HG02623 (cell line): ENCODE measurements around the gene RNF213.
"Not testable (repeated sequence)": the region's sequence is repeated elsewhere in the genome, so short reads cannot be mapped to it uniquely, and the experiment has no call there.

ENCODE experiments used
- ATAC-seq: cut with Tn5 transposase; IDR thresholded peaks from one replicate; pipeline ENCODE4 v1.9.1; 2021; ENCODE audit warnings: moderate library complexity; ENCODE audit not compliant: unreplicated experiment

Gene RNF213

DNA sequence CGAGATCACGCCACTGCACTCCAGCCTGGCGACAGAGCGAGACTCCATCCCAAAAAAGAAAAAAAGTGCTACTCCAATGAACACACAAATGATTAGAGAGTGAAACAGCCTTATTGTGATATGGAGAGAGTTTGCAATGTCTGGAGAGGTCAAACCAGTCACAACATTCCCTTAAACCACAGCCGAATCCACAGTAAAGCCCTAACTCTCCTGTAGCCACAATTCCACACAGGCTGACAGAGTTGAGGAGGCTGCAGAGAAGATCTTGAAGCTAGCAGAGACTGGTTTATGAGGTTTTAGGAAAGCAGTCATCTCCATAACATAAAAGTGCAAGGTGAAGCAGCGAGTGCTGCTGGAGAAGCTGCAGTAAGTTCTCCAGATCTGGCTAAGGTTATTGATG, 6.7 kb downstream of the RNF213 start:
- no peak for ATAC-seq

- ATAC-seq = no peak
Observed at GRCh38 chr17:80268427-80268826, 7.8 kb downstream of the RNF213 start.

- ATAC-seq = no peak
Observed at GRCh38 chr17:80269405-80269807, 8.8 kb downstream of the RNF213 start.

- no peak for ATAC-seq
Observed at GRCh38 chr17:80270104-80270503, 9.5 kb downstream of the RNF213 start.

- no peak for ATAC-seq
Observed at GRCh38 chr17:80270836-80271235, 10.2 kb downstream of the RNF213 start.

DNA sequence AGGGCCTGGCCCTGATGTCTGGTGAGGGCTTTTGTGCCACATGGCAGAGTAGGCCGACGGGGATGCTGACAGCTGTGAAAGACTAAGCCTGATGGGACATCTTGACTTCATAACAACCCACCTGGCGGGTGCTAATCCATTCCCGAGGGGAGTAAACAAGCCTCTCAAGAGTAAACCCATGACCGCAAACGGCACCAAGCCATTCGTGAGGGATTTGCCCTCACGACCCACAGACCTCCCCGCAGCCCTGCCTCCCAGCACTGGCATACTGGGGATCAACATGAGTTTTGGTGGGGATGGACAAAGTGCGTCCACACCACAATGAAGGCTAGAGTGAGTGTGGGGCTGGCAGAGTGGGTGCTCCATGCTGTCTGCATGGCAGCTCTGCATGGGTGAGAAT, 11.7 kb downstream of the RNF213 start:
- ATAC-seq = no peak

GRCh38 chr17:80274331-80274730, 13.7 kb downstream of the RNF213 start:
- no peak for ATAC-seq

GRCh38 chr17:80274871-80275449, 14.3 kb downstream of the RNF213 start:
- ATAC-seq = no peak

GRCh38 chr17:80275857-80276256, 15.2 kb downstream of the RNF213 start:
- ATAC-seq = not testable (repeated sequence)

DNA sequence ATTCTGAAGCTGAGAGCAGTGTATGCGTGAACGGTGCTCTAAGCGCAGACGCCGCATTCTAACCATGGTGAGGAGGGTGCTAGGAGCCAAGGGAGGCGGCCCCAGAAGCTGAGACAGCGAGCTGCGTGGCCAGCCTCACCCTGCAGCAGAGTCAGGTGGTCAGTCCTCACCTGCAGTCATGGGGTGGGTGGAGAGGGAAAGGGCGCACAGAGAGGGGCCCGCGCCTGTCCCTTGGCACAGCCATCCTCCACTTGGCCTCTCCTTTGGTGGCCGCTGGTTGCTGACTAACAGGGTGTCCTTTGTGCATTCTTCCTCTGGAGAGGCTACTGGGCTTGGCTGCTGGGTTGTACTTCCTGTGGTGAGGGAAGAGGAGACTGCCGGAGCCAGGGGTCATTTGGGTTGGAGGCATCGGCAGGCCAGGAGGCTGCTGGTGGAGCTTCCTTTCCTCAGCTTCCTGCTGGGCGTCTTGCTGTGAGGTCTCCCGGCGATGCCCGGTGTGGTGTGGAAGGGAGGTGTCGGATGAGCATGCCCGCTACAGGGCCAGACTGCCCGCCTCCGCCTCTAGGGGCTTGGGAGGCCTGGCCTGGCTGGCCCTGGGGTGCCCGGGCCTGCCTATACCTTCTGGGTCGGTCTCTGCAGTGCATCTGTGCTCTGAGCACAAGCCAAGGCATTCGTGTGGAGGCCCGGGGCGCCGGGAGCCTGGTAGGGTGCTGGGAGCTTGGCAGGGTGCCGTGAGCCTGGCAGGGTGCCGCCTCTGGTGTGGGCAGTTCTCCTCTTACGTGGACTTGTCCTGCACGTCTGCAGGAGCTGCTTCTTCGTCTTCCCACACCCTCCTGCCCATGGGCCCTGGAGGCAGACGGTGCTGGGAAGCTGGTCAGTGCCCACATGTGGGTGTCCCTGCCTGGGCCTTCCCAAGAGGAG, 17.4 kb downstream of the RNF213 start:
- ATAC-seq = no peak

GRCh38 chr17:80279895-80280294, 19.2 kb downstream of the RNF213 start:
- no peak for ATAC-seq

DNA sequence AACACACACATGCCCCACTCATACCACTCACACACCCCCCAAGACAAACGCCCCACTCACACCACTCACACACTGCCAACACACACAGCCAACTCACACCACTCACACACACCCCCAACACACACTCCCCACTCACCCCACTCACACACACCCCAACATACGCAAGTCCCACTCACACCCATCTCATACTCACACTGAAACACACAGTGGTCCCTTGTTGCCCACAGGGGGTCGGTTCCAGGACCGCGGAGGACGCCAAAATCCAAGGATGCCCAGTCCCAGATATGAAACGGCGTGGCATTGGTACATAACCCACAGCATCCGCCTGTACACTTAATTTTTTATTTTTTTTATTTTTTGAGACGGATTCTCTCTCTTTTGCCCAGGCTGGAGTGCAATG, 20.9 kb downstream of the RNF213 start:
- ATAC-seq = no peak

DNA sequence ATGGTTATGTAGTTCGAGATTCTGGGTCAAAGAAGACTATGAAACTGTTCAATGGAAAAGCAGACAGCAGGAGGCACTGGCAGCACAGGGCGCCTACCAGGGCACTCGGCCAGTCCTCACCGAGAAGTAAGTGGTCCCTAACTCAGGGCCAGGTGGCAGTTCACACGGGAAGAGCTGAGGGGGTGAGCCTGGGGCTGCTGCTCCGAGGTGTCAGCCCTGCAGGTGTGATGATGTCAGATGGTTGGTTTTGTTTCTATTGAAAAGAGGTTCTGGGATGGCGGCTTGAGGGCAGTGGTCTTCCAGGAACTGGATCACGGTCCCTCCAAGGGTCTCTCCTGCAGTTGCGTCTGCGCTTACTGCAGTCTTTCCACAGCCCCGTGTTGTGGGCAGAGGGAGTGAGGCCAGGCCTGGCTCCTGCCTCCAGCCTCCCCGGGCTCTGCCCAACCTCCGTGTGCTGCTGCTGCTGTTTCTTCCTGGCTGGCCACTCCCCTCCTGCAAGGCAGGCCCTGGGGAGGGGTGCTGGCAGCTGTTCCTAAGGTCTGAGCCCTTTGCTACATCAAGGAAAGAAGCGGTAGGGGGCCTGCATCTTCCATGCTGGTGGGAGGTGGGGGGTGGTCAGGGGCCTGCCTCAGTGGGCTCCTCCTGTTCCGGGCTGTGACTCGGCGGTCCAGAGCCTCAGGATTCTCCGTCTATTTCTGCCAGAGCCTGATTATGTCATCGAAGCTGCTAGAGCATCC, 22.6 kb downstream of the RNF213 start:
- no peak for ATAC-seq

DNA sequence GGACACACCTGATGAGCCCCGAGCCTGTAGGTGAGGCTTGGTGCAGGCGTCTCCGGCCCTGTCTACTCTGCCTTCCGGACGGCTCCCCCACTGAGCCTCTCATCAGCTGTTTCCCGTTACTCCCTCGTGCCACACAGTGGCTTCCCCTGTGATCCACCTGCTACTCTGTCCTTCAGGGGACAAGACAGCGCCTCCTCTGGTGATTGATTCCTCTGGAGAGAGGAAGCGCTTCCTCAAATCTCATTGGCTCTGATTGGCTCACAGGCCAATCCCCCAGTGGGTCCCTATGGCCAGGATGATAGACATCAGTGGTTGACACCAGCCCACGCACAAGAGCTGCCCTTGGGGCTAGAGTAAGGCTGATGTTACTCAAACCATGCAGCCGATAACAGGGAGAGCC, 24.0 kb downstream of the RNF213 start:
- ATAC-seq = no peak

GRCh38 chr17:80285237-80285920, 24.7 kb downstream of the RNF213 start:
- ATAC-seq = no peak

DNA sequence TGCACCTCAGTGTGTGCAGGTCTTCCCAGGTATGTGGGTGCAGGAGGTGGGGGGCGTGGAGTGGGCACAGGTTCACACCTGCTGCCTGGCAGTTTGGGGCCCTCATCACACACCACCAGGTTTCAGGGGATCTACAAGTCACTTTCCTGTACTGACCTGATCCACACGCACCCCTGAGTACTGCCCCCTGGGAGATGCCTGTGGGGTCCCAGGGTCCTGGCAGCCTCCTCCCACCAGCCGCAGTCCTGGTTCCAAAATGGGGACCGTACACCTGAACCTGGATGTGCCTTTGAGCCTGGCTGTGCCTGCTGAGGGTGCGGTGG, 25.9 kb downstream of the RNF213 start:
- no peak for ATAC-seq

GRCh38 chr17:80287038-80287437, 26.4 kb downstream of the RNF213 start:
- no peak for ATAC-seq

- ATAC-seq = no peak
Observed at GRCh38 chr17:80287806-80288567, 27.3 kb downstream of the RNF213 start.

DNA sequence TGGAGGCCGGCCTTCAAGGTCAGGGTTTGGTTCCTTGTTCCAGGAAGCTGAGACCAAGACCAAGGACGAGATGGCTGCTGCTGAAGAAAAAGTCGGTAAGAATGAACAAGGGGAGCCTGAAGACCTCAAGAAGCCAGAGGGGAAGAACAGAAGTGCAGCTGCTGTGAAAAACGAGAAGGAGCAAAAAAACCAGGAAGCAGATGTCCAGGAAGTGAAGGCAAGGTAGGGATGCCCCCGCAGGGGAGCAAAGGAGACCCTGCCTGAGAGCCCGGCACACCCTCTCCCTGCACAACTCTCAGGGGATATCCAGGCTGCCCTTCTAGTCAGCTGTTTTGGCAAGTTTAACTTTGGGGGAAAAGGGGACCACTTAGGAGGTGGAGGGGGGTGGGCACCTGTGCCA, 29.0 kb downstream of the RNF213 start:
- ATAC-seq = no peak

- no peak for ATAC-seq
Observed at GRCh38 chr17:80290156-80290555, 29.5 kb downstream of the RNF213 start.

DNA sequence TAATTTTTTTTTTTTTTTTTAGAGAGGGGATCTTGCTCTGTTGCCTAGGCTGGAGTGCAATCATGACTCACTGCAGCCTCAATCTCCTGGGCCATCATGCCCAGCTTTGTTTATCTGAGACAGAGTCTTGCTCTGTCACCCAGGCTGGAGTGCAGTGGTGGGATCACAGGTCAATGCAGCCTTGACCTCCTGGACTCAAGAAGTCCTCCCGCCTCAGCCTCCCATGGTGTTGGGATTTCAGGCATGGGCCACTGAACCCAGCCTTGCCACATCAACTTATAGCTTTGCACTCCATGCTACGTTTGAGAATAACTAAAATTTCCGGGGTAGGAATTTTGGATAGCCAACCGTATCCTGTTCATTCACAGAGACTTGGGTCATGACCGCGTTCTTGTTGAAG, 30.6 kb downstream of the RNF213 start:
- ATAC-seq = no peak
